Measurements from ENCODE around the gene CDH10. TPM values are rescaled to one million over a fixed set of nuclear protein-coding genes. Genes with fewer than 3 reads are reported as not detected.
A peak's percentile ranks its signal among the peaks of the same experiment; 100 is the strongest.

CDH10 gene
- total RNA-seq, 1 donor from 2014 or later, result 0.35 TPM

DNA sequence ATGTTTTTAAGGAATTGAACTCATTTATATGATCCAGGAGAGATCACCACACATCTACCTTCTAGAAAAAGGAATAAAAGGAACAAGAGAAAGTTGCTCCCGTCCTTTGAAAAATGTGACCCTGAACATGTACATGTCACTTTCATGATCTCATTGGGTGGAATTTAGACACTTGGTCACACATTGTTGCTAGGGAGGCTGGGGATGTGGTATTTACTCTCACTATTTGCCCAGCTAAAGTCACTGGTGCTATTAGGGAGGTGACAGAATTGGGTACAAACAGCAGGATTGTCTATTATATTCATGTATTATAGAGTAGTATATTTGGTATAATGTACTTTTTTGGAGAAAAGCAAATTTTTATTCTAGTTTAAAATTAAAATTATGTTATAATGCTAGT, 2.1 kb upstream of the CDH10 start:
- DNase-seq, result no peak
- TF ChIP-seq, protein P1, sequence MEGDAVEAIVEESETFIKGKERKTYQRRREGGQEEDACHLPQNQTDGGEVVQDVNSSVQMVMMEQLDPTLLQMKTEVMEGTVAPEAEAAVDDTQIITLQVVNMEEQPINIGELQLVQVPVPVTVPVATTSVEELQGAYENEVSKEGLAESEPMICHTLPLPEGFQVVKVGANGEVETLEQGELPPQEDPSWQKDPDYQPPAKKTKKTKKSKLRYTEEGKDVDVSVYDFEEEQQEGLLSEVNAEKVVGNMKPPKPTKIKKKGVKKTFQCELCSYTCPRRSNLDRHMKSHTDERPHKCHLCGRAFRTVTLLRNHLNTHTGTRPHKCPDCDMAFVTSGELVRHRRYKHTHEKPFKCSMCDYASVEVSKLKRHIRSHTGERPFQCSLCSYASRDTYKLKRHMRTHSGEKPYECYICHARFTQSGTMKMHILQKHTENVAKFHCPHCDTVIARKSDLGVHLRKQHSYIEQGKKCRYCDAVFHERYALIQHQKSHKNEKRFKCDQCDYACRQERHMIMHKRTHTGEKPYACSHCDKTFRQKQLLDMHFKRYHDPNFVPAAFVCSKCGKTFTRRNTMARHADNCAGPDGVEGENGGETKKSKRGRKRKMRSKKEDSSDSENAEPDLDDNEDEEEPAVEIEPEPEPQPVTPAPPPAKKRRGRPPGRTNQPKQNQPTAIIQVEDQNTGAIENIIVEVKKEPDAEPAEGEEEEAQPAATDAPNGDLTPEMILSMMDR (IDR thresholded peaks at IDR 0.05), result no peak
- Histone ChIP-seq H3K4me3 (no peak overlapping the region), H3K9me3 (no peaks in the 10 kb centered on the region), H3K27me3 (ENCODE audit: low read depth) (no peaks in the 10 kb centered on the region), H3K36me3 (no peaks in the 10 kb centered on the region), H3K27ac (no peak overlapping the region), H3K4me1 (no peaks in the 10 kb centered on the region)
- ATAC-seq, result no peak
- intact Hi-C loops (cut with DNase I), result no loop called here

DNA sequence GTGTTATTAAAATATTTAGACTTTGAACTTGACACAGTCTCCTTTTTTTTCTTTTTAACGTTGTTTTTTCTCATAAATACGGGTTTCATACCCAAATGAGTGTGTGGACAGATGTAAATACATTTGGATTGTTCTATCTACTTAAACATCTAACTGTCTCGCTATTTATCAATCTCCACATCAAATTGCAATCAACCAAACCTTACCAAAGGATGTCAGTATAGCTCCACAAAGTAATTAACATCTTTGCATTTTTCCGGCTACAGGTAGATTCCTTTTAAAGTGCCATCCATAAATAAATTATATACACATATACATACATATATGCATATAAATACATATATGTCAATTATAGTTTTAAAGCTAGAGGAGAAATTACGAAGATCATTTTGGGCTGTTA, 705 bp upstream of the CDH10 start:
- no peaks in the 10 kb centered on the region for H3K36me3 ChIP-seq
- ATAC-seq (no peak), DNase-seq (no peak)
- intact Hi-C loops (cut with DNase I), result no loop called here
- no peaks in the 10 kb centered on the region for H3K9me3 ChIP-seq
- H3K4me3 ChIP-seq, result no peak overlapping the region
- H3K4me1 ChIP-seq, result no peaks in the 10 kb centered on the region
- TF ChIP-seq, protein P1 (IDR thresholded peaks at IDR 0.05), result no peak
- no peak overlapping the region for H3K27ac ChIP-seq
- H3K27me3 ChIP-seq (ENCODE audit: low read depth), result no peaks in the 10 kb centered on the region

DNA sequence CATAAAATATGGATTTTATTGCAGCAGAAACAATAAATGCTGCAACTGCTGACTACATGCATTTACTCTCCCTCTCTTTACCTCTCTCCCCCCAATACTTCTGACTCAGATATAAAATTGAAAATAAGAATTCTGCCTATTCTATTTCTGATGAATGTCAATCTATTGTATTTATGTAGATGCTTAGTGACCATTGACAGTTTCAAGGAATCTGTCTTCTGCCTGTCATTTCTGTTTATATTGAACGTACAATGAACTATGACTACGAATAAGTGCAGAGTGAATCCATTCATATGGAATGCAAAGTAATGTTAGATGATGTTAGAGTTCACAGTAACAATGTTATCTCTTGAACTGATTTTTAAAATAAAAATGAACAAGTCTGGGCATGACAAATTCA, 898 bp downstream of the CDH10 start:
- H3K4me3 ChIP-seq, result no peak overlapping the region
- no peaks in the 10 kb centered on the region for H3K36me3 ChIP-seq
- H3K27me3 ChIP-seq (ENCODE audit: low read depth), result no peaks in the 10 kb centered on the region
- TF ChIP-seq, protein P1 (IDR thresholded peaks at IDR 0.05), result no peak
- DNase-seq (no peak), ATAC-seq (no peak)
- no peaks in the 10 kb centered on the region for H3K9me3 ChIP-seq
- H3K4me1 ChIP-seq, result no peaks in the 10 kb centered on the region
- H3K27ac ChIP-seq, result no peak overlapping the region
- intact Hi-C loops (cut with DNase I), result no loop called here

DNA sequence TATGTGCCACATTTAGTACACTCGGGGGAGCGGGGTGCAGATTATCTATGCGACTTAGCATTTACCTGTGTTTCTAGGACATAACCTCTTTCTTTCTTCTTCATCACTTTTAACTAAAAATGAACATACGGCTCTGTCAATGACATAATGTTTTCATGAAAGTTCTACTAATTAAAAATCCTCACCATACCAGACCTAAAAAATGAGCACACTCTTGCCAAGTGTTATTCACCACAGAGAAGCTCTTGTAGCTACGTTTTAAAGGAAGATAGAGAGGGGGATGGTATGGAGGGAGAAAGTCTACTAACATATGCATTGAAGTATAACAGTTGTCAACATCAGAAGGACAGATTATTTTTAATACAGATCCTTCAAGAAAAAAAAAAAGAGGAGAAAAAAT, 1.6 kb downstream of the CDH10 start:
- no peaks in the 10 kb centered on the region for H3K4me1 ChIP-seq
- H3K9me3 ChIP-seq, result no peaks in the 10 kb centered on the region
- no peak overlapping the region for H3K4me3 ChIP-seq
- no peak overlapping the region for H3K27ac ChIP-seq
- H3K36me3 ChIP-seq, result no peaks in the 10 kb centered on the region
- TF ChIP-seq, protein P1 (IDR thresholded peaks at IDR 0.05), result no peak
- no peaks in the 10 kb centered on the region for H3K27me3 ChIP-seq (ENCODE audit: low read depth)
- ATAC-seq (no peak), DNase-seq (no peak)
- intact Hi-C loops (cut with DNase I), result no loop called here

DNA sequence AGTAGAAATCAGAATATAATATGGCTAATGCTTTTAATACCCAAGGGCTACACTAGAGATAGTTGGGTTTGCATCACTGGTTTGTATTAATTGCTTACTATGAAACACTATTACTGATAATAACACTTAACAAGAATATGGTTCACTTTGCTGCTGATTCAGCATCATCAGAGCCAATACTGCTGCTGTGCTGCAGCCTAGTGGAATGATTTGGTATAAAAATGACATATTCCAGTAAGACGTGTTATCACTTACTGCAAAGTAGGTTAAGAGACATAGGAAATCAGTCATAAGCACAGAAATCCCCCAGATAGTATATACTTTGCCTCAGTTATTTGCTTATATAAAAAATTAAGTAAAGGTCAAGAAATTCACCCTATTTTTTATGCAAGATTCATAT, 2.8 kb downstream of the CDH10 start:
- H3K27ac ChIP-seq, result no peak overlapping the region
- no peaks in the 10 kb centered on the region for H3K27me3 ChIP-seq (ENCODE audit: low read depth)
- no peaks in the 10 kb centered on the region for H3K9me3 ChIP-seq
- no peaks in the 10 kb centered on the region for H3K4me1 ChIP-seq
- H3K36me3 ChIP-seq, result no peaks in the 10 kb centered on the region
- DNase-seq (no peak), ATAC-seq (no peak)
- no peak overlapping the region for H3K4me3 ChIP-seq
- intact Hi-C loops (cut with DNase I), result no loop called here
- TF ChIP-seq, protein P1 (IDR thresholded peaks at IDR 0.05), result peak; percentile 39

DNA sequence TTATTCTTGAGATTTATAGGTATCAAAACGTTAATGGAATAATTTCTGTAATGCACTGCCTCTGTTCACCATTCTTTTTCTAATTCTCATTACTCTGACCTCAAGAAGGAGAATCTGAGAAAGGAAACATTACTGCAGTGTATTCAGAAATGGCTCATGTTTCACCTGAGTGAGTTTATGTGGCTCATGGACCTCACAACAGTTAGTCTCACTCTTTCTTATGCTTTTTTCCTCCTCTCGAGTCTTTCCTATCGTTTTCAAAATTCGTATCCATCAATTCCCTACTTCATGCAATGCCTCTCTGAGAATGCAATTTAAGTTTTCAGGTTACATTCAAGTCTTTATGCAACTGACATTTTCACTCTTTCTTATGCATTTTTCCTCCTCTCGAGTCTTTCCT, 9.6 kb downstream of the CDH10 start:
- H3K4me3 ChIP-seq, result no peak overlapping the region
- TF ChIP-seq, protein P1 (IDR thresholded peaks at IDR 0.05), result no peak
- intact Hi-C loops (cut with DNase I), result no loop called here
- H3K9me3 ChIP-seq, result no peaks in the 10 kb centered on the region
- ATAC-seq, result no peak
- no peak for DNase-seq
- H3K27me3 ChIP-seq (ENCODE audit: low read depth), result no peaks in the 10 kb centered on the region
- no peaks in the 10 kb centered on the region for H3K4me1 ChIP-seq
- no peak overlapping the region for H3K27ac ChIP-seq
- H3K36me3 ChIP-seq, result no peaks in the 10 kb centered on the region
